Prostate gland (tissue), 2 donors: Measurements from ENCODE around the gene NCOA1.

Experiments
- POLR2A ChIP-seq: fragments of 450-650 bp; IDR thresholded peaks from one replicate; pipeline ENCODE4 v1.6.1; 2016; ENCODE audit warnings: antibody characterized with exemption, mild to moderate bottlenecking
- TF ChIP-seq, protein P1 (sequence below), 4 experiments: fragments of 200-600 bp in 2 of 4; fragments of 450-650 bp in 2 of 4; sonication (generic) in 2 of 4; IDR thresholded peaks; 1 replicate in 3 of 4; 2 replicates in 1 of 4; pipeline ENCODE4 v1.5.1; 2016 to 2019; ENCODE audit warnings: antibody characterized with exemption in 4 of 4, mild to moderate bottlenecking in 2 of 4, moderate library complexity in 2 of 4

GRCh38 chr2:24498121-24498520 is 7.1 kb downstream of the NCOA1 start:
- TF ChIP-seq POLR2A: no peak
- TF ChIP-seq, protein P1, sequence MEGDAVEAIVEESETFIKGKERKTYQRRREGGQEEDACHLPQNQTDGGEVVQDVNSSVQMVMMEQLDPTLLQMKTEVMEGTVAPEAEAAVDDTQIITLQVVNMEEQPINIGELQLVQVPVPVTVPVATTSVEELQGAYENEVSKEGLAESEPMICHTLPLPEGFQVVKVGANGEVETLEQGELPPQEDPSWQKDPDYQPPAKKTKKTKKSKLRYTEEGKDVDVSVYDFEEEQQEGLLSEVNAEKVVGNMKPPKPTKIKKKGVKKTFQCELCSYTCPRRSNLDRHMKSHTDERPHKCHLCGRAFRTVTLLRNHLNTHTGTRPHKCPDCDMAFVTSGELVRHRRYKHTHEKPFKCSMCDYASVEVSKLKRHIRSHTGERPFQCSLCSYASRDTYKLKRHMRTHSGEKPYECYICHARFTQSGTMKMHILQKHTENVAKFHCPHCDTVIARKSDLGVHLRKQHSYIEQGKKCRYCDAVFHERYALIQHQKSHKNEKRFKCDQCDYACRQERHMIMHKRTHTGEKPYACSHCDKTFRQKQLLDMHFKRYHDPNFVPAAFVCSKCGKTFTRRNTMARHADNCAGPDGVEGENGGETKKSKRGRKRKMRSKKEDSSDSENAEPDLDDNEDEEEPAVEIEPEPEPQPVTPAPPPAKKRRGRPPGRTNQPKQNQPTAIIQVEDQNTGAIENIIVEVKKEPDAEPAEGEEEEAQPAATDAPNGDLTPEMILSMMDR (IDR thresholded peaks at IDR 0.05): no peak
